Superior temporal gyrus (tissue), 1 donor: Measurements from ENCODE around the gene ATXN7L3.
A peak's percentile ranks its signal among the peaks of the same experiment; 100 is the strongest.
"Not testable (repeated sequence)": the region's sequence is repeated elsewhere in the genome, so short reads cannot be mapped to it uniquely, and the experiment has no call there.

Experiments
- DNase-seq: peaks from one replicate; pipeline ENCODE4 v3.0.0-alpha.2; 2016; ENCODE audit errors: extremely low spot score

ATXN7L3 gene, protein sequence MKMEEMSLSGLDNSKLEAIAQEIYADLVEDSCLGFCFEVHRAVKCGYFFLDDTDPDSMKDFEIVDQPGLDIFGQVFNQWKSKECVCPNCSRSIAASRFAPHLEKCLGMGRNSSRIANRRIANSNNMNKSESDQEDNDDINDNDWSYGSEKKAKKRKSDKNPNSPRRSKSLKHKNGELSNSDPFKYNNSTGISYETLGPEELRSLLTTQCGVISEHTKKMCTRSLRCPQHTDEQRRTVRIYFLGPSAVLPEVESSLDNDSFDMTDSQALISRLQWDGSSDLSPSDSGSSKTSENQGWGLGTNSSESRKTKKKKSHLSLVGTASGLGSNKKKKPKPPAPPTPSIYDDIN

DNA sequence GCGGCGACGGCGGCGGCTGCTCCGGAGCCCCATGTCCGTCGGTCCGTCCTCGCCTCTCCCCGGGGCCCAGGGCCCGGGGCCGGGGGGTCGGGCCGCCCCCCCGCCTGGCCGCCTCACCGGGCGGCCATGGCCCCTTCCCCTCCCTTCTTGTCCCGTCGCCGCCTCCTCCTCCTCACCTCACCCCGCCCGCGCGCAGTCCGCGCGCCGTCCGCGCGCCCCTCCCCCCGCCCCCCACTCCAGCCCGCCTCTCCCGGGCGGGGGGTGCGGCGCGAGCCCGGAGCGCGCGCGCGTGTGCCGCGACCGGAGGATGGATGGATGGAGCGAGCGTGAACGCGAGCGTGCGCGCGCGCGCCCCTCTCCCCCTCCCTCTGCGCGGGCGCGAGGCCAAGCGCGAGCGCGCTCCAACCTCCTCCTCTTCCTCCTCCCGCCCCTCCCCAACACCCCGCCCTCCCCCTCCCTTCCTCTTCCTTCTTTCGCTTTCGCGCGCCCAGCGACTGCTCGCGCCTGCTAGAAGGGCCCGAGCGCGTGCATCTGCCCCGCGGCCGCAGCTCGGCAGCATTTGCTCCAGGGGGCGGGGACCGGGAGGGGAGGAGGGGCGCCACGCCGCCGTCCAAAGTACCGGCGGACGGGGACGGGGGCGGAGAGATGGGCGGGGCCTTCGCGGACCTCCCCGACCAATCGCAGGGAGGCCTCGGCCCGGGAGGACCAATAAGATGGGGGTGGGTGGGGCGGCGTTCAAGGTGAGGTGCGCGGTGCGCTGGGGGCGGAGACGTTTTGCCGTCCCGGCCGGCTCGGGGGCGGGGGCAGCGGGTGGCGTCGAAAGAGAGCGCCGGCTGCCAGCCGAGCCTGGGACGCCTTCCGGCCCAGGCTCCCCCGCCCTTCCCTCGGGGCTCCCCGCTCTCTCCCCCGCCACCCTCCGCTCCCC is at the start of gene ATXN7L3:
Gene ATXN7L3, minus strand, starts transcription at position 332 of the 925 bp plus-strand sequence. CDS start 1,814 bp downstream, outside the sequence.
- peak; percentile 86 for DNase-seq

DNA sequence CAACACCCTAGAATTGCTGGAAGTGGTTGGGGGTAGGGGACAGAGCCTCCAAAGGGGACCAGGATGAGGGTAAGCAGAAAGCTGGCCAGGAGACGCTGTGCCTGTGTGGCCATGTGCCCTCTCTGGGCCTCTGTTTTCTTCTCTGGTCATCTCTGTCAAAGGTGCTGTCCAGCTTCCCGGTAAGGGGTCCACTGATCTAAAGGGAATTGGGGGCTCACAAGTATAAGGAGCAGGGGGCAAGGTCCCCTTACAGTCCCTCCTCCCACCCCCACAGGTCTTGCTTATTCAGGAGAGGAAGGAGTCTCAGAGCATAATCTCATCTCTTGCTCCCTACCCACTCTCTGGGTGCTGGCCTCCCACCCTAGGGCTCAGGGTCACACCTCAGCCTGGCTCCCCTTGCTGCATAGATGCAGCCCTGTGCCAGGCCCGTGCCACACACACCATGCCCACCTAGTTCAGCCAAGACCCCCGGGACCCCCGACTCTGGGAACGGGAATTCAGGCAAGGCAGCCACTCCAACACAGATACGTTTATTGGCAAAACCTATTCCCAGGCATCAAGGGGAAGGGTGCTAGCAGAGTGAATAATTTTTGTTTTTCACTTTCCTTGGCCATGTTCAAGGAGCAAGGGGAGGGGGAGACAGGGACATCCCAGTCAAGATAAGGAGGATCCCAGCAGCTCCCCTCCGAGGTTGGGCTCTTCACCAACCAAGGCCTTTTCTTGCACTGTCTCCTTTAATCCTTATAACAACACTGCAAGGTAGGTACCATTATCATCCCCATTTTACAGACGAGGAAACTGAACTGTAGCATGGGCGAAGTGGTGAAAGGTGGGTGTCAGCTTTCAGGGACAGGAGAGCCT is 48.4 kb upstream of the ATXN7L3 start:
- no peak for DNase-seq

DNA sequence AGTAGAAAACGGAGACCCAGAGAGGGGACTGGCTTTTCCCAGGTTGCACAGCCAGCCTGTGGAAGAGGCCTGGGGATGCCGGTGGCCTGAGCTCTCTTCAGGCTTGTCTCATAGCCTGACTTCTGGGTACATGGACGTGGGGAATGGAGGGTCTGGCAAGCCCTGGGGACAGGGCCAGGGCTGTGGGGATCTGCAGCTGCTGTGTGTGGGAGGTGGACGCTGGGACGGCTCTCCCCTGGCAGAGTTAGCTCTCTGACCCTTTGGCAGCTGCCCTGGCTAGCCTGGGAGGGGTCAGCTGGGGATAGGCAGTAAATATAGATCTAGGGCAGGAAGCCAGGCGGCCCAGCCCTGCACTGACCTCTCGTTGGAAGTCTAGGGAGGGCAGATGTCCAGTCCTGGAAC is 47.8 kb upstream of the ATXN7L3 start:
- DNase-seq: no peak

DNA sequence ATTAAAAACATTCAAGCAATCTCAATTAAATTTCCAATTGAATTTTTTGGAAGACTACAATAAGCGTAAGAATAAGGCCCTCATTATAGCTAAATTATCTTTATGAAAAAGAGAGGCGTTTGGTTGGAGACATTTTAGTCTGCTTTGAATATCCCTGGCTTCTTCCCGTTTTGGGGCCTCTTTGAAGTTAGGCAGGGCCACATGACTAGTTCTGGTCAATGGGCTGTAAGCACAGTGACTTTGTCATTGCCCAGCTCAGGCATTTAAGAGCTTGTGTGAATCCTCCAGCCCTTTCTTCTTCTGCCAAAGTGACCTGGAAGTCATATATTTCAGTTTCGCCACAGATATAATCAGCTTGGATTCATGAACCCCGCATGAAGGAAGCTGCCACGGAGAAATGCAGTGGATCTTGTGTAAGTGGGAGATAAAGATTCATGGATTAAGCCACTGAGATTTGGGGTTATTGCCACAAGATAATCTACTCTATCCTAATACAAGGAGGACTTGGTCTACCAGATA is 41.5 kb upstream of the ATXN7L3 start:
- no peak for DNase-seq

DNA sequence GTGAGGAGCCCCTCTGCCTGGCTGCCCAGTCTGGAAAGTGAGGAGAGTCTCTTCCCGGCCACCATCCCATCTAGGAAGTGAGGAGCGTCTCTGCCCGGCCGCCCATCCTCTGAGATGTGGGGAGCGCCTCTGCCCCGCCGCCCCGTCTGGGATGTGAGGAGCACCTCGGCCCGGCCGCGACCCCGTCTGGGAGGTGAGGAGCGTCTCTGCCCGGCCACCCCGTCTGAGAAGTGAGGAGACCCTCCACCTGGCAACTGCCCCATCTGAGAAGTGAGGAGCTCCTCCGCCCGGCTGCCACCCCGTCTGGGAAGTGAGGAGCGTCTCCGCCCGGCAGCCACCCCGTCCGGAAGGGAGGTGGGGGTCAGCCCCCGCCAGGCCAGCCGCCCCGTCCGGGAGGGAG is 38.2 kb upstream of the ATXN7L3 start:
- DNase-seq: not testable (repeated sequence)

DNA sequence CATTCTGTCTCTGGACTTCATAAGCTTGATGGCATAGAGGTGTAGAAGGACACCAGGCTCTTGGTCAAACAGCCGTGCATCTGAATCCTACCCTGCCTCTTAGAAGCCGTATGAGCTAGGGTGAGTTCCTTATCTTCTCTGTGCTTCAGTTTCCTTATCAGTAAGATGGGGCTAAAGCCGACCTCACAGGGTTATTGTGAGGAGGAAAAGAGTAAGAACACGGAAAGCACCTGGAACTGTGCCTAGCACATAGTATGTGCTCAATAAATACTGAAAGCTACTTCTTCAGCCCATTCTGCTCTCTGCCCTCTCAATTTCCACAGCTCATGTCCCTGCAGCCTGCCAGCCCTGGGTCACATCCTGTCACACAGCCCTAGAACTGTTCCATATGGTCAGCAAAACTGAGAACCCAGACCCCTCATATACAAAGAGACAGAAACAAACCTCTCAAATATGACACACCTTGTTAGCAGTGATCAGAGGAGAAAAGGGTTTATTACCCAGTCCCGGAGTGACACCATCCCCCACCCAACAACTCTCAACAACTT is 36.8 kb upstream of the ATXN7L3 start:
- DNase-seq: no peak

DNA sequence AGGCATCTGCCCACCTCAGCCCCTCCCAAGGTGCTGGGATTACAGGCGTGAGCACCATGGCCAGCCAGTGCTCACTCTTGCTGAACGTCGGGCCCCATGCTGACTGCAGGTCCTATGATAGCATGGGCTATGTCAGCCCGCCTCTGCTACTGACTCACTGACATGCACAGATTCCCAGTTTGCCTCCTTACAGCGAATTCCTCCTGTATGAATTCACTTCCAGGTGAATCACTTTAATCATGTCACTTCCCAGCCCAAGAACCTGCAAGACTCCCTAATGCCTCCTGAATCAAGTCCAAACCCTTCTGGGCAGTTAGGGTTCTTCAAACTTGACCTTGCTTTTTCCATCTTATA is 35.9 kb upstream of the ATXN7L3 start:
- no peak for DNase-seq

DNA sequence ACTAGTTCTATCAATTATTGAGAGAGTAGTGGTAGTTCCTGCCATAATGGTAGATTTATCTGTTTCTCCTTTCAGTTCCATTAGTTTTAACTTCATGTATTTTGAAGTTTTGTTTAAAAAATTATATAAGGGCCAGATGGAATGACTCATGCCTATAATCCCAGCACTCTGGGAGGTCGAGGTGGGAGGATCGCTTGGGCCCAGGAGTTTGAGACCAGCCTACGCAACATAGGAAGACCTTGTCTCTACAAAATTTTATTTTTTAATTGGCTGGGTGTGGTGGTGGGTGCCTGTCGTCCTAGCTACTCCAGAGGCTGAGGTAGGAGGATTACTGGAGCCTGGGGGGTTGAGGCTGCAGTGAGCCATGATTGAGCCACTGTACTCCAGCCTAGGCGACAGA is 33.9 kb upstream of the ATXN7L3 start:
- peak; percentile 16 for DNase-seq

DNA sequence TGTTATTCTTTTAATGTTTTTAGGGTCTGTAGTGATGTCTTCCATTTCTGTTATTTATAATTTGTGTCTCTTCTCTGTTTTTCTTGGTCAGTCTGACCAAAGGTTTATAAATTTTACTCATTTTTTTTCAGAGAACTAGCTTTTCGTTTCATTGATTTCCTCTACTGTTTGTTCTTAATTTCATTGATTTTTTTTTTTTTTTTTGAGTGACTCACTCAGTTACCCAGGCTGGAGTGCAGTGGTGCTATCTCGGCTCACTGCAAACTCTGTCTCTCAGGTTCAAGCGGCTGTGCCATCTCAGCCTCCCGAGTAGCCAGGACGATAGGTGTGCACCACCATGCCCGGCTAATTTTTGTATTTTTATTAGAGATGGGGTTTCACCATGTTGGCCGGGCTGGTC is 32.4 kb upstream of the ATXN7L3 start:
- no peak for DNase-seq

DNA sequence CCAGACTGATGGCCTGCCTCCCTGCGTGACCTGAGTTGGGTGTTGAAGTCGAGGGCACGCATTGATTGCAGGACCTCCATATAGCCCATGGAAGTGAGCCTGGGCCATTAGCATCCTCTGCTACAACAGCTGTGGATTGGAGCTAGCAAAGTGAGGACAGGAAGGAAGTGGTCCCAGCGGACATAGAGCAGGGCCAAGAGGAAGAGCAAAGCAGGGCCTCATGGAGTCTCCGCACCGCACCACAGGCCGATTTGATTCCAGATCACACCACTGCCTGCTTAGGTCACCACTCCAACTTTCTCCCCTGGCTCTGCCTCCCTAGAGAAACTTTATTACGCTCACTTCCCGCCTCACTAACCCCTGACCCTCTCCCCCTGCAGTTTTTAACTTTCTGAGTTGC is 30.5 kb upstream of the ATXN7L3 start:
- DNase-seq: no peak

DNA sequence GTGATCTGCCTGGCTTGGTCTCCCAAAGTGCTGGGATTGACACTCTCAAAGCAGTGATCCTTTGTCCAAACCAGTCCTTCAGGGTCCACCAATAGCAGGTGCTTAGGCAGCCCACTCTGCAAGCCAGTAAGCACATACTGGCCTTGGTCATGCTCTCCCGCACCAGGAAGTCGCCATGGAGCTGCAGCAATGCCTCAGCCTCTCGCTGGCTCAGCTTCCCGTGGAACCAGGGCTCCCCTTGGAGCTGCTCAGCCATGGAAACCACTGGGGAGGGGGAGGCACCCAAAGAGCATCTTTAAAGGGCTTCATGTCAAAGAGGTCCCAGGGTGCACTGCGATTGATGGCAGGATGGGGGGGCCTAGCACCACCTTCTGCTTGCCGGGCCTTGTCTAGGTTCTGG is 29.4 kb upstream of the ATXN7L3 start:
- no peak for DNase-seq

DNA sequence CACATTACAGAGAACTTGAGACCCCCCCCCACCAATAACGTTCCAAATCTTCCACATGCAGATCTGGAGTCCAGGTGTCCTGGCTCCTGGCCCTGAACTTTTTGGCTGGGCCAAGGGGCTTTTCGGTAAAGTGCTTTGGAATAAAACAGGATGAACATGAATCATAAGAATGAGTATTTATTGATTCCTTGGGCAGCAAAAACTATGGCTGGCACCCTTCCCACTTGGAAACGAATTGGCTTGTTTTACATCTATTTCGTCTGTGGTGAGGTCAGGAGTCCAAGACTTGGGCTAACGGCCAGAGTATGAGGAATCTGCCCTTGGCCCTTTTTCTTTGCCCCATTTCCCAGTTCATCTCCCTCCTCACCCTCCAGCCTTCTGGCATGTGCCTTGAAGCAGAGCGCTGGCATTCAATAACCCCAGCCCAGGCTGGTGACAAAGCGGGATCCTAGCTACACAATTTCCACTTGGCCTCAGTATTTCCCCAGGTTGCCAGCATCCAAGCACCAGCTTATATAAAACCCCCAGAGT is 23.9 kb upstream of the ATXN7L3 start:
- DNase-seq: no peak

DNA sequence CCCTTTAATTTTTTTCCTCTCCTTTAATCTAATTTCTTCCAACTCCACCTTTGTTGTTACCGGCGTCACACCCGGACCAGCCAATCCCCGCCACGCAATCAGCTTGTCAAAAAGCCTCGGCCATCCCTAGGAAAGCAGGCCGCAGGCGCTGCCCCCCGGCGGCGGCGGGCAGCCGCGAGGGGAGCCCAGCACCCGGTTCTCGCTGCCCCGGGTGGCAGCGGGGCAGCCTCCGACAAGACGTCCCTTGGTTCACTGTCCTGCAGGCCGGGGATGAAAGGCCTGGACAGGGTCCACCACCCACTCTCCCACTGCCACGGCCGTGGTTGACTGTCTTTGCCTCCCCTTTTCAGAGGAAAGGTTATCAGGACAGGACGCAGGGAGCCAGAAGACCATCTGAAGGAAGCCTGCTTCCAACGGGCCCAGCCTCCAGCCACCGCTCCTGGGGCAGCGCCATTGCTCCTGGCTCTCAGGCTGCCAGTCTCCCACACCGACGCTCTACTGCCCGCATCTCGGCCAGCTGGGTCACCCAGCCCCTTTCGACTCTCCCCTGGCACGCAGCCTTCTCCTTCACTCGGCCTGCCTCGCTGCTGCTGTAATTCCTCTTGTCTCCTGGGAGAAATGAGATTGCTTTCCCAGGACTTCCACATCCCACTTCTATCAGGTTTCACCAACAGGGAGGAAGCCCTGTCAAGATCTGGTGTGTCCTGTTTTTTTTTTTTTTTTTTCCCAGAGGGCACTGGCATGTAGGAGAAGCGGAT is 22.6 kb upstream of the ATXN7L3 start:
- peak; percentile 88 for DNase-seq

DNA sequence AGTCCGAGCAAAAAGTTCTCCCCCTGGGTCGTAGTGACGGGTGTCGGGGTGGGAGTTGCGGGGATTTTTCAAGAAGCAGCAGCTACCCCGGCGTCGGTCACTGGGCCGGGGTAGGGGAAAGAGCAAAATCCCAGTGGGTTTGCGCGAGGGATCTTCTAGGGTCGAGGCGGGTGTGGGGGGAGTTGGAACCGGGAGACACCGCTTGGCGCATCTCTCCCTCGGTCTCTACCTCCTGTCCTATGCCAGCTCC is 22.1 kb upstream of the ATXN7L3 start:
- DNase-seq: no peak

DNA sequence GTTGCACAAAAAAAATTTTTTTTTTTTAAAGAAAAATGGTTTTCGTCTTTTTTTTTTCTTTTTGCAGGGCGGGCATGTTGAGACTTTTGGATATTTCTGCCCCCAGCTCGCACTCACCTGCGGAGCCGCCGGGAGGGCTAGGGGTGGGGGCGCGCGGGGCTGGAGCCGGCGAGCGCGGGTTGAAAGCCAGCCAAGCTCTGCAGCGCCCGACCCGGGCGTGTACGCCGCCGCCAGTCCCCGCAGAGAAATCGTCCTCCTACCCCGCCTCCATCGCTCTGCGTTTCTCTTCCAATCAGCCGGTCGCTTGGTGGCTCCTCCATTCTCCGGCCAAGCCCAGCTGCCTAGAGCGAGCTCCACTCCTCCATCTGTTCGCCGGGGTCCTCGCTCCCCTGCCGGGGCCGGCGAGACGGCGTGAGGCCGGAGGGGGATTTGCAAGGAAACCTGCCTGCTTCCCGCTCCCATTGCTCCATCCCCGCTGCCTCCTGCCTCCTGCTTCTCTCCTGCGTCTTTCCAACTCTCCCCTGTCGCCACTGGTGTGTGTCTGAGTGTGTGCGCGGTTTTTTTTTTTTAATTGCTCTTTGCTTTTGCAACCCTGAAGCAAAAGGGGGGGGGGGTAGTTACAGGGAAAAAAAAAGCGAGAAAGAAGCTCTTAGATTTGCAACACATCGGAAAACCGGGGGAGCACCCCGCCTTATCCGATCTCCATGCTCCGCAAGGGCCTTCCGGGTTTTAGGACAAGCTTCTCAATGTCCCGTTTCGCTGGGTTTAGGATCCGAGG is 21.6 kb upstream of the ATXN7L3 start:
- DNase-seq: peak; percentile 81

DNA sequence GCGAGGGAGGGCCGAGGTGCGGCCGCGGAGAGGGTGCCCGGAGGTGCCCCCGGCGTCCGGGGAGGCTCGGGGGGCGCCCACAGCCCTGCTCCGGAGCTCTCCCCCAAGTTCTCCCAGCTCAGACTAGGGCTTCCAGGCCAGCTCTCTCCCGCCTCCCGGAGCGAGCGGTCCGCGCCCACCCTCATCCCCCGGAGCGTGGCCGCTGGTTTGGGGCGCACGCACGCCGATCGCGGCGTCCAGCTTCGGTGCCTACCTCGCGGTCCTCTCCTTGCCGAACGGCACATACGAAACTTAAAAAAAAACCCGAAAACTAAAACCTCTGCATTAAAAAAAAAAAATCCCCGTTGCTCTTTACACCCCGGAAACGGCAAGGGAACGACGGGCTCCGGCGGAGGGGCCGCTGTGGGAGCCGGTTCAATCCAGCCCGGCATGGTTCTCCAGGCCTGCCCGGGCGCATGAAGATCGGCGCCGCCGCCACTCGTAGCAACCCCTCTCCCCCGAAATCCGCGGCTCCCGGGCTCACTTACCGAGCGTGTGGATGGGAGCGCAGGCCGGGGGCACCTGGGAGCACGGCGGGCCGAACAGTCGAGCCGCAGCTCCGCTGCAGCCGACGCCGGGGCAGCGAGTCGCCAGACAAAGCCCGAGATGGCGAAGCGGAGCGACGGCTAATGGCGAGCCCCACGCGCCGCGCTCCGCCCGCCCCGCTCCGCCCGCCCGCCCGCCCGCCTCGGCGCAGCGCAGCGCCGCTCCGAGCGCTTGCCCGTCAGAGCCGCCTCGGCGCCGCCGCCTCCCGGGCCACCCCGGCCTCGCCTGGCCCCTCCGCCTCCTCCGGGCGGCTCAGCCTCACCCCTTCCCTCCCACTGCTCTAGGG is 20.8 kb upstream of the ATXN7L3 start:
- peak; percentile 29 for DNase-seq

DNA sequence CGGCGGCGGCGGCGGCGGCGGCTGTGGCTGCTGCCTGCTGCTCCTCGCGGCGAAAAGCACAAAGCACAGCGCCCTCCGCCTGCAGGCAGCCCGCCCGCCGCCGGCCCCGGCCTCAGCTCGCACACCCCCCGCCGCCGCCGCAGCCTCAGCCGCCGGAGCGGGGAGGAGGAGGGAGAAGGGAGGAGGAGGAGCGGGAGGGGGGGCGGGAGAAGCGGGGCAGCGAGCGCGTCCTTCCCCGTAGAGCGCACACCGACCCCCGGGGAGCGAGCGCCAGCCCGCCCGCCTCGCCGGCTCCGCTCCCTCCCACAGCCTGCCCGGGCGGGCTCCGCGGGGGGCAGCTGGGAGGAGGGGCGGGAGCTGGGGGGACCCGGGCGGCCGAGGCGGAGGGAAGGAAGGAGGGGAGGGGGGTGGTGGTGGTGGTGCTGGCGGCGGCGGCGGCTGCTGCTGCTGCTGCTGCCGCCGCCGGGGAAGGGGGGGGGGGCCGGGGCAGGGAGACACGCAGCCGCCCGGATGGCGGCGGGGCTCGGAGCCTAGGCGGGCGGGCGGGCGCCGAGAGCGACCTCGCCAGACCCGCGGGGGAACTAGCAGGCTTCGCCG is 20.0 kb upstream of the ATXN7L3 start, which contains the start of gene UBTF:
Gene UBTF, minus strand, starts transcription at position 60 of the 597 bp plus-strand sequence. CDS start 1,446 bp downstream, outside the sequence.
- peak; percentile 50 for DNase-seq

DNA sequence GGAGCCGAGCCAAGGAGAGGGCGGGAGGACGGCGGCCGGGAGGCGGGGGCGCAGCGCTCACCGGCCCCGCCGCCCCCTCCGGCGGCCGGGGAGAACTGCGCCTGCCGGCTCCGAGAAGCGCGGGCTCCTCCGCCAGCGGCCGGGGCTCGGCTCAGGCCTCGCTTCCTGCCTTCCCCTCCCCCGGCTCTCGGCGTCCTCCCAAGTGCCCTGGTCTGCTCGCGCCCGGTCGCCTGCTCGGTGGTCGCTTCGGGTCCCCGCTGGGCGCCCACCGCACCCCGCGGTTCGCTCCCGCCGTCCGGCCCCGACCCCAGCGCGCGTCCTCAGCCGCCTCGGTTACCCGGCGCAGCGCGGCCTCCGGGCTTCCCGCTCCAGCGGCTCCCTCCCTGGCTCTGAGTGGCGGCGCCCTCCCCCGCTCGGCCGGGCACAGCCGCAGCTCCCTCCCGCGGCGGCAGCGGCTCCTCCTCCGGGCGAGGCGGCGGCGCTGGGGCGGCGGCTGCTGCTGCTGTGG is 19.5 kb upstream of the ATXN7L3 start:
- peak; percentile 31 for DNase-seq
